GM21786 (cell line): ENCODE results near the gene PRSS23.
A peak's percentile ranks its signal among the peaks of the same experiment; 100 is the strongest.
"Not testable (repeated sequence)": the region's sequence is repeated elsewhere in the genome, so short reads cannot be mapped to it uniquely, and the experiment has no call there.

Experiments used
- ATAC-seq: cut with Tn5 transposase; IDR thresholded peaks from one replicate; pipeline ENCODE4 v1.9.1; 2021; ENCODE audit not compliant: unreplicated experiment

Gene PRSS23

GRCh38 chr11:86800076-86800959, at the start of gene PRSS23:
Gene PRSS23, plus strand, starts transcription at chr11:86800542. Its CDS starts 7,102 bp downstream, at chr11:86807644.
- peak; percentile 58 for ATAC-seq

GRCh38 chr11:86753459-86753858, 46.9 kb upstream of the PRSS23 start:
- no peak for ATAC-seq

GRCh38 chr11:86755146-86755545, 45.2 kb upstream of the PRSS23 start:
- no peak for ATAC-seq

- no peak for ATAC-seq
Observed at GRCh38 chr11:86758171-86758570, 42.2 kb upstream of the PRSS23 start.

- ATAC-seq, result no peak
Observed at GRCh38 chr11:86760577-86760976, 39.8 kb upstream of the PRSS23 start.

GRCh38 chr11:86761978-86762377, 38.4 kb upstream of the PRSS23 start:
- ATAC-seq, result no peak

GRCh38 chr11:86765203-86765602, 35.1 kb upstream of the PRSS23 start:
- no peak for ATAC-seq

GRCh38 chr11:86765878-86766277, 34.5 kb upstream of the PRSS23 start:
- ATAC-seq, result no peak

GRCh38 chr11:86769219-86769618, 31.1 kb upstream of the PRSS23 start:
- no peak for ATAC-seq

GRCh38 chr11:86770473-86771027, 29.8 kb upstream of the PRSS23 start:
- ATAC-seq, result not testable (repeated sequence)

- ATAC-seq, result no peak
Observed at GRCh38 chr11:86772999-86773398, 27.3 kb upstream of the PRSS23 start.

- ATAC-seq, result no peak
Observed at GRCh38 chr11:86773513-86774252, 26.7 kb upstream of the PRSS23 start.

GRCh38 chr11:86774417-86774816, 25.9 kb upstream of the PRSS23 start:
- no peak for ATAC-seq

- no peak for ATAC-seq
Observed at GRCh38 chr11:86775361-86775760, 25.0 kb upstream of the PRSS23 start.

GRCh38 chr11:86781546-86781945, 18.8 kb upstream of the PRSS23 start:
- no peak for ATAC-seq

GRCh38 chr11:86782742-86783141, 17.6 kb upstream of the PRSS23 start:
- ATAC-seq, result no peak

- ATAC-seq, result no peak
Observed at GRCh38 chr11:86783661-86784060, 16.7 kb upstream of the PRSS23 start.

GRCh38 chr11:86784241-86784681, 16.1 kb upstream of the PRSS23 start:
- no peak for ATAC-seq

GRCh38 chr11:86785576-86785975, 14.8 kb upstream of the PRSS23 start:
- no peak for ATAC-seq

GRCh38 chr11:86787018-86787536, 13.3 kb upstream of the PRSS23 start:
- ATAC-seq, result no peak

GRCh38 chr11:86787656-86788055, 12.7 kb upstream of the PRSS23 start:
- no peak for ATAC-seq
